Liver (tissue), 9 donors: Measurements from ENCODE around the gene GZMM. TPM values are rescaled to one million over a fixed set of nuclear protein-coding genes. Genes with fewer than 3 reads are reported as not detected.

Source experiments
- DNase-seq: peaks from one replicate; pipeline ENCODE4 v3.0.0-alpha.2; 2017; ENCODE audit warnings: low spot score
- H3K27ac ChIP-seq, 2 donors: one replicate each; pipeline ENCODE4 v1.7.0; 2013; ENCODE audit warnings: inconsistent platforms in 2 of 2, low read length in 2 of 2, control low read depth in 1 of 2, low read depth in 1 of 2, mild to moderate bottlenecking in 1 of 2
- H3K27me3 ChIP-seq, 4 donors: one replicate each; pipeline versions ENCODE4 v1.6.1 to v1.7.0; 2013; ENCODE audit warnings: low read length in 3 of 4, inconsistent platforms in 1 of 4, mild to moderate bottlenecking in 1 of 4, moderate library complexity in 1 of 4; ENCODE audit not compliant: control insufficient read depth in 4 of 4, insufficient read depth in 4 of 4
- H3K36me3 ChIP-seq, 4 donors: one replicate each; pipeline versions ENCODE4 v1.6.1 to v1.7.0; 2013; ENCODE audit warnings: low read length in 3 of 4, mild to moderate bottlenecking in 3 of 4, low read depth in 1 of 4, moderate library complexity in 1 of 4; ENCODE audit not compliant: control insufficient read depth in 4 of 4, insufficient read depth in 3 of 4
- H3K4me1 ChIP-seq, 4 donors: one replicate each; pipeline versions ENCODE4 v1.6.1 to v1.7.0; 2013; ENCODE audit warnings: low read length in 3 of 4, mild to moderate bottlenecking in 3 of 4, moderate library complexity in 1 of 4; ENCODE audit not compliant: control insufficient read depth in 4 of 4, insufficient read depth in 4 of 4
- H3K4me3 ChIP-seq, 3 donors: one replicate each; pipeline versions ENCODE4 v1.6.1 to v1.7.0; 2013; ENCODE audit warnings: low read length in 3 of 3, control low read depth in 1 of 3, low read depth in 1 of 3, mild to moderate bottlenecking in 1 of 3
- H3K9ac ChIP-seq, 2 donors: one replicate each; pipeline ENCODE4 v1.7.0; 2013; ENCODE audit warnings: low read length in 2 of 2, mild to moderate bottlenecking in 2 of 2, moderate library complexity in 2 of 2, control low read depth in 1 of 2, low read depth in 1 of 2
- H3K9me3 ChIP-seq, 4 donors: one replicate each; pipeline versions ENCODE4 v1.6.1 to v1.7.0; 2013; ENCODE audit warnings: low read length in 3 of 4; ENCODE audit not compliant: control insufficient read depth in 4 of 4
- EGR1 ChIP-seq, 2 donors: IDR thresholded peaks; 2 replicates each; pipeline ENCODE4 v1.6.1; 2016 to 2018; ENCODE audit warnings: antibody characterized with exemption in 2 of 2, low read depth in 2 of 2
- FOXA1 ChIP-seq: IDR thresholded peaks from 2 replicates; pipeline ENCODE4 v1.6.1; 2016; ENCODE audit warnings: antibody characterized with exemption
- FOXA2 ChIP-seq: IDR thresholded peaks from 2 replicates; pipeline ENCODE4 v1.6.1; 2016; ENCODE audit warnings: antibody characterized with exemption
- GABPA ChIP-seq, 2 donors: IDR thresholded peaks in 1 of 2; conservative IDR thresholded peaks in 1 of 2; 2 replicates each; pipeline ENCODE4 v1.6.1; 2016; ENCODE audit warnings: antibody characterized with exemption in 2 of 2, mild to moderate bottlenecking in 1 of 2, moderate library complexity in 1 of 2
- HNF4A ChIP-seq, 2 donors: conservative IDR thresholded peaks; 2 replicates each; pipeline ENCODE4 v1.6.1; 2016; ENCODE audit warnings: antibody characterized with exemption in 2 of 2, mild to moderate bottlenecking in 2 of 2
- HNF4G ChIP-seq: IDR thresholded peaks from 2 replicates; pipeline ENCODE4 v1.6.1; 2016; ENCODE audit warnings: antibody characterized with exemption
- JUND ChIP-seq, 2 donors: IDR thresholded peaks; 2 replicates each; pipeline ENCODE4 v1.6.1; 2016; ENCODE audit warnings: antibody characterized with exemption in 2 of 2
- NR2F2 ChIP-seq: IDR thresholded peaks from 2 replicates; pipeline ENCODE4 v1.6.1; 2016; ENCODE audit warnings: antibody characterized with exemption
- RAD21 ChIP-seq, 2 donors: IDR thresholded peaks; 2 replicates each; pipeline ENCODE4 v1.6.1; 2016; ENCODE audit warnings: antibody characterized with exemption in 2 of 2, mild to moderate bottlenecking in 2 of 2
- RXRA ChIP-seq, 2 donors: IDR thresholded peaks; 2 replicates each; pipeline ENCODE4 v1.6.1; 2017 to 2018; ENCODE audit warnings: antibody characterized with exemption in 2 of 2, mild to moderate bottlenecking in 1 of 2
- SP1 ChIP-seq: IDR thresholded peaks from 2 replicates; pipeline ENCODE4 v1.6.1; 2018; ENCODE audit warnings: antibody characterized with exemption, mild to moderate bottlenecking
- TAF1 ChIP-seq: conservative IDR thresholded peaks from 2 replicates; pipeline ENCODE4 v1.6.1; 2016; ENCODE audit warnings: antibody characterized with exemption, mild to moderate bottlenecking
- YY1 ChIP-seq: IDR thresholded peaks from 2 replicates; pipeline ENCODE4 v1.6.1; 2016; ENCODE audit warnings: antibody characterized with exemption, mild to moderate bottlenecking
- WGBS: extraction: QIAGEN DNeasy Blood & Tissue Kit; methylation state at CpG from one replicate; pipeline ENCODE4 v1.1.7; 2013; 5-methylcytosine and 5-hydroxymethylcytosine counted together
- polyA plus RNA-seq, 2 donors: library from polyadenylated mRNA; stranded (reverse) in 1 of 2; unstranded in 1 of 2; fragments of 200-250 nt in 1 of 2; fragments of >200 nt in 1 of 2; fragmentation: Nextera tagmentation in 1 of 2; extraction: Ambion mirVana in 1 of 2; gene quantifications; one replicate each; pipeline versions ENCODE4 v1.2.1 to v1.2.3, GENCODE V29; 2013 to 2015
- total RNA-seq, 2 donors: library from RNA; depleted of rRNA; stranded (reverse); fragments of >200 nt; gene quantifications; one replicate each; pipeline ENCODE4 v1.2.3, GENCODE V29; 2014
- TF ChIP-seq, protein P1 (sequence below): IDR thresholded peaks from 2 replicates; pipeline ENCODE4 v1.6.1; 2016; ENCODE audit warnings: antibody characterized with exemption
- TF ChIP-seq, protein P2 (sequence below): IDR thresholded peaks from 2 replicates; pipeline ENCODE4 v1.6.1; 2016; ENCODE audit warnings: antibody characterized with exemption
- TF ChIP-seq, protein P3 (sequence below): IDR thresholded peaks from 2 replicates; pipeline ENCODE4 v1.6.1; 2016; ENCODE audit warnings: antibody characterized with exemption, mild to moderate bottlenecking
- TF ChIP-seq, protein P4 (sequence below): fragments of 150-350 bp; IDR thresholded peaks from 2 replicates; pipeline ENCODE4 v1.5.1; 2017; ENCODE audit warnings: improper control_type of control experiment, low read depth, low read length; ENCODE audit not compliant: missing input control
- TF ChIP-seq, protein P5 (sequence below): IDR thresholded peaks from 2 replicates; pipeline ENCODE4 v1.6.1; 2016; ENCODE audit warnings: antibody characterized with exemption
- donor health status: healthy.
- donor health status: healthy.
- donor health status: healthy.
- donor health status: healthy.
- donor health status: healthy.

Gene GZMM
- total and polyA plus RNA-seq, 4 donors: 0.28 to 1.3 (median 1.1) TPM

DNA sequence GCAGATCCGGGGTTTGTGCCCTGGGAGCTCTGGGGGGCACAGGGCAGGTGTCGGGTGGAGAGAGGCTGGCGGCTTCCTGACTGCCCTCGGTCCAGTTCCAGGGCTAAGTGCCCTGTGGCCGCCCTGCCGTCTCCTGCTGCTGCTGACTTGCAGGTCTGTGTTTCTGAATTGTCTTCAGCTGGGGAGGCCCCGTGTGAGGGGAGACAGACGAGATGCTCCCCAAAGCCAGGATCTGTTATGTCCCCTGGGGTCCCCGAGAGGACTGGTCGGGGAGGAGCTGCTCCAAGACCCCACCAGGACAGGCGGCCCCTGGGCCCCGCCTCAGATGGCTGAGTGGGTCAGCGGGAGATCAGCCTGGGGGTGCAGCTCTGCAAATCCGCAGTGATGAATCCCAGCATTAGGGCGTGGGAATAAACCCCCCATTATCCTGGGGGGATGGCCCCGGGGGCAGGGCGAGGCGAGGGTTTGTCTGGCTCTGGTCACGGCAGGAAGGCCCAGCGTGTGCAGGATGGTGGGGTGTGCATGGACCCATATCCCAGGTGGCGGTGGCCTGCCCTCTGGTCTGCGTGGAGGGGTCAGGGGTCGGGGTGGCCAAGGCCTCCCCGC lies 50.5 kb downstream of the GZMM start:
- no peak for TF ChIP-seq TAF1
- no peak for TF ChIP-seq YY1
- TF ChIP-seq EGR1 (IDR thresholded peaks at IDR 0.05; ENCODE audit: low read depth in 2 of 2): no peak
- TF ChIP-seq FOXA1: no peak
- no peak for TF ChIP-seq JUND (IDR thresholded peaks at IDR 0.05)
- TF ChIP-seq NR2F2: no peak
- TF ChIP-seq, protein P1, sequence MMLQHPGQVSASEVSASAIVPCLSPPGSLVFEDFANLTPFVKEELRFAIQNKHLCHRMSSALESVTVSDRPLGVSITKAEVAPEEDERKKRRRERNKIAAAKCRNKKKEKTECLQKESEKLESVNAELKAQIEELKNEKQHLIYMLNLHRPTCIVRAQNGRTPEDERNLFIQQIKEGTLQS: no peak
- TF ChIP-seq FOXA2: no peak
- no peak for TF ChIP-seq HNF4A (conservative IDR thresholded peaks at IDR 0.05)
- TF ChIP-seq, protein P2, sequence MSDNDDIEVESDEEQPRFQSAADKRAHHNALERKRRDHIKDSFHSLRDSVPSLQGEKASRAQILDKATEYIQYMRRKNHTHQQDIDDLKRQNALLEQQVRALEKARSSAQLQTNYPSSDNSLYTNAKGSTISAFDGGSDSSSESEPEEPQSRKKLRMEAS: no peak
- TF ChIP-seq RXRA (IDR thresholded peaks at IDR 0.05): no peak
- no peak for TF ChIP-seq GABPA (IDR thresholded peaks at IDR 0.05 in 1 of 2, conservative IDR thresholded peaks at IDR 0.05 in 1 of 2)
- no peak for TF ChIP-seq HNF4G
- TF ChIP-seq RAD21 (IDR thresholded peaks at IDR 0.05): no peak
- TF ChIP-seq, protein P3, sequence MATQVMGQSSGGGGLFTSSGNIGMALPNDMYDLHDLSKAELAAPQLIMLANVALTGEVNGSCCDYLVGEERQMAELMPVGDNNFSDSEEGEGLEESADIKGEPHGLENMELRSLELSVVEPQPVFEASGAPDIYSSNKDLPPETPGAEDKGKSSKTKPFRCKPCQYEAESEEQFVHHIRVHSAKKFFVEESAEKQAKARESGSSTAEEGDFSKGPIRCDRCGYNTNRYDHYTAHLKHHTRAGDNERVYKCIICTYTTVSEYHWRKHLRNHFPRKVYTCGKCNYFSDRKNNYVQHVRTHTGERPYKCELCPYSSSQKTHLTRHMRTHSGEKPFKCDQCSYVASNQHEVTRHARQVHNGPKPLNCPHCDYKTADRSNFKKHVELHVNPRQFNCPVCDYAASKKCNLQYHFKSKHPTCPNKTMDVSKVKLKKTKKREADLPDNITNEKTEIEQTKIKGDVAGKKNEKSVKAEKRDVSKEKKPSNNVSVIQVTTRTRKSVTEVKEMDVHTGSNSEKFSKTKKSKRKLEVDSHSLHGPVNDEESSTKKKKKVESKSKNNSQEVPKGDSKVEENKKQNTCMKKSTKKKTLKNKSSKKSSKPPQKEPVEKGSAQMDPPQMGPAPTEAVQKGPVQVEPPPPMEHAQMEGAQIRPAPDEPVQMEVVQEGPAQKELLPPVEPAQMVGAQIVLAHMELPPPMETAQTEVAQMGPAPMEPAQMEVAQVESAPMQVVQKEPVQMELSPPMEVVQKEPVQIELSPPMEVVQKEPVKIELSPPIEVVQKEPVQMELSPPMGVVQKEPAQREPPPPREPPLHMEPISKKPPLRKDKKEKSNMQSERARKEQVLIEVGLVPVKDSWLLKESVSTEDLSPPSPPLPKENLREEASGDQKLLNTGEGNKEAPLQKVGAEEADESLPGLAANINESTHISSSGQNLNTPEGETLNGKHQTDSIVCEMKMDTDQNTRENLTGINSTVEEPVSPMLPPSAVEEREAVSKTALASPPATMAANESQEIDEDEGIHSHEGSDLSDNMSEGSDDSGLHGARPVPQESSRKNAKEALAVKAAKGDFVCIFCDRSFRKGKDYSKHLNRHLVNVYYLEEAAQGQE: no peak
- TF ChIP-seq SP1: no peak
- TF ChIP-seq, protein P4, sequence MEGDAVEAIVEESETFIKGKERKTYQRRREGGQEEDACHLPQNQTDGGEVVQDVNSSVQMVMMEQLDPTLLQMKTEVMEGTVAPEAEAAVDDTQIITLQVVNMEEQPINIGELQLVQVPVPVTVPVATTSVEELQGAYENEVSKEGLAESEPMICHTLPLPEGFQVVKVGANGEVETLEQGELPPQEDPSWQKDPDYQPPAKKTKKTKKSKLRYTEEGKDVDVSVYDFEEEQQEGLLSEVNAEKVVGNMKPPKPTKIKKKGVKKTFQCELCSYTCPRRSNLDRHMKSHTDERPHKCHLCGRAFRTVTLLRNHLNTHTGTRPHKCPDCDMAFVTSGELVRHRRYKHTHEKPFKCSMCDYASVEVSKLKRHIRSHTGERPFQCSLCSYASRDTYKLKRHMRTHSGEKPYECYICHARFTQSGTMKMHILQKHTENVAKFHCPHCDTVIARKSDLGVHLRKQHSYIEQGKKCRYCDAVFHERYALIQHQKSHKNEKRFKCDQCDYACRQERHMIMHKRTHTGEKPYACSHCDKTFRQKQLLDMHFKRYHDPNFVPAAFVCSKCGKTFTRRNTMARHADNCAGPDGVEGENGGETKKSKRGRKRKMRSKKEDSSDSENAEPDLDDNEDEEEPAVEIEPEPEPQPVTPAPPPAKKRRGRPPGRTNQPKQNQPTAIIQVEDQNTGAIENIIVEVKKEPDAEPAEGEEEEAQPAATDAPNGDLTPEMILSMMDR: no peak
- TF ChIP-seq, protein P5, sequence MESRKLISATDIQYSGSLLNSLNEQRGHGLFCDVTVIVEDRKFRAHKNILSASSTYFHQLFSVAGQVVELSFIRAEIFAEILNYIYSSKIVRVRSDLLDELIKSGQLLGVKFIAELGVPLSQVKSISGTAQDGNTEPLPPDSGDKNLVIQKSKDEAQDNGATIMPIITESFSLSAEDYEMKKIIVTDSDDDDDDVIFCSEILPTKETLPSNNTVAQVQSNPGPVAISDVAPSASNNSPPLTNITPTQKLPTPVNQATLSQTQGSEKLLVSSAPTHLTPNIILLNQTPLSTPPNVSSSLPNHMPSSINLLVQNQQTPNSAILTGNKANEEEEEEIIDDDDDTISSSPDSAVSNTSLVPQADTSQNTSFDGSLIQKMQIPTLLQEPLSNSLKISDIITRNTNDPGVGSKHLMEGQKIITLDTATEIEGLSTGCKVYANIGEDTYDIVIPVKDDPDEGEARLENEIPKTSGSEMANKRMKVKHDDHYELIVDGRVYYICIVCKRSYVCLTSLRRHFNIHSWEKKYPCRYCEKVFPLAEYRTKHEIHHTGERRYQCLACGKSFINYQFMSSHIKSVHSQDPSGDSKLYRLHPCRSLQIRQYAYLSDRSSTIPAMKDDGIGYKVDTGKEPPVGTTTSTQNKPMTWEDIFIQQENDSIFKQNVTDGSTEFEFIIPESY: no peak
- no peaks in the 10 kb centered on the region for H3K36me3 ChIP-seq
- no peak for DNase-seq
- H3K27ac ChIP-seq: no peak overlapping the region
- WGBS: 74% methylated on average over 24 of the region's 24 CpGs
- peaks cover 0 to 15% (median 0%) of the 10 kb centered on the region in 4 donors for H3K27me3 ChIP-seq
- no peak overlapping the region for H3K4me3 ChIP-seq
- no peak overlapping the region for H3K9ac ChIP-seq
- H3K9me3 ChIP-seq: no peaks in the 10 kb centered on the region
- peaks cover 0 to 2% (median under 1%) of the 10 kb centered on the region in 4 donors for H3K4me1 ChIP-seq
